Sigmoid colon (tissue), 7 donors: Measurements from ENCODE around the gene BMPER. TPM values are rescaled to one million over a fixed set of nuclear protein-coding genes. Genes with fewer than 3 reads are reported as not detected.

Experiments used
- DNase-seq: peaks from one replicate; pipeline ENCODE4 v3.0.0-alpha.2; 2019
- H3K27ac ChIP-seq, 4 donors: fragments of 200-600 bp; sonication (generic); one replicate each; pipeline ENCODE4 v1.5.1; 2016 to 2019; ENCODE audit warnings: mild to moderate bottlenecking in 1 of 4
- H3K27me3 ChIP-seq, 3 donors: fragments of 200-600 bp; sonication (generic); one replicate each; pipeline ENCODE4 v1.5.1; 2019; ENCODE audit warnings: mild to moderate bottlenecking in 1 of 3
- H3K36me3 ChIP-seq, 4 donors: fragments of 200-600 bp; sonication (generic); one replicate each; pipeline ENCODE4 v1.5.1; 2016 to 2019
- H3K4me1 ChIP-seq, 4 donors: fragments of 200-600 bp; sonication (generic); one replicate each; pipeline ENCODE4 v1.5.1; 2017 to 2019
- H3K4me3 ChIP-seq, 4 donors: fragments of 200-600 bp; sonication (generic); one replicate each; pipeline ENCODE4 v1.5.1; 2017 to 2019; ENCODE audit warnings: mild to moderate bottlenecking in 2 of 4, moderate library complexity in 1 of 4
- H3K9me3 ChIP-seq, 4 donors: fragments of 200-600 bp in 3 of 4; sonication (generic) in 3 of 4; one replicate each; pipeline versions ENCODE4 v1.5.1 to v1.6.1; 2013 to 2019
- EP300 ChIP-seq, 4 donors: sonication (generic); formaldehyde crosslinking; IDR thresholded peaks; one replicate each; pipeline ENCODE4 v1.6.1; 2017; ENCODE audit warnings: antibody characterized with exemption in 4 of 4
- POLR2A ChIP-seq, 2 donors: fragments of 450-650 bp; IDR thresholded peaks; one replicate each; pipeline ENCODE4 v1.6.1; 2016; ENCODE audit warnings: antibody characterized with exemption in 2 of 2, mild to moderate bottlenecking in 2 of 2, moderate library complexity in 2 of 2
- POLR2AphosphoS5 ChIP-seq, 4 donors: sonication (generic); formaldehyde crosslinking; IDR thresholded peaks; one replicate each; pipeline ENCODE4 v1.6.1; 2017; ENCODE audit warnings: antibody characterized with exemption in 4 of 4
- WGBS, 2 donors: extraction: QIAGEN DNeasy Blood & Tissue Kit; methylation state at CpG; one replicate each; pipeline ENCODE4 v1.1.7; 2013; 5-methylcytosine and 5-hydroxymethylcytosine counted together
- intact Hi-C: fragments of 100-400 bp; cut with DNase I; formaldehyde crosslinking; loops from one replicate; pipeline ENCODE4 v1.15.1; 2023
- polyA plus RNA-seq, 3 donors: library from polyadenylated mRNA; stranded (reverse); fragments of 200-250 nt; gene quantifications; one replicate each; pipeline ENCODE4 v1.2.3, GENCODE V29; 2013
- total RNA-seq, 4 donors: library from RNA; depleted of rRNA; stranded (reverse); fragments of >200 nt; gene quantifications; one replicate each; pipeline ENCODE4 v1.1.0, GENCODE V29; 2016
- TF ChIP-seq, protein P1 (sequence below), 4 experiments: fragments of 450-650 bp in 3 of 4; fragments of 200-600 bp in 1 of 4; IDR thresholded peaks; one replicate each; pipeline ENCODE4 v1.5.1; 2016 to 2019; ENCODE audit warnings: antibody characterized with exemption in 4 of 4, mild to moderate bottlenecking in 3 of 4, moderate library complexity in 2 of 4
- donor health status: healthy with polysubstance abuse.
- donor health status: Bipolar disorder and iron deficiency.
- donor health status: healthy.

BMPER gene
- total and polyA plus RNA-seq, 7 donors: 0.51 to 3.1 (median 1.6) TPM; not detected in 1

DNA sequence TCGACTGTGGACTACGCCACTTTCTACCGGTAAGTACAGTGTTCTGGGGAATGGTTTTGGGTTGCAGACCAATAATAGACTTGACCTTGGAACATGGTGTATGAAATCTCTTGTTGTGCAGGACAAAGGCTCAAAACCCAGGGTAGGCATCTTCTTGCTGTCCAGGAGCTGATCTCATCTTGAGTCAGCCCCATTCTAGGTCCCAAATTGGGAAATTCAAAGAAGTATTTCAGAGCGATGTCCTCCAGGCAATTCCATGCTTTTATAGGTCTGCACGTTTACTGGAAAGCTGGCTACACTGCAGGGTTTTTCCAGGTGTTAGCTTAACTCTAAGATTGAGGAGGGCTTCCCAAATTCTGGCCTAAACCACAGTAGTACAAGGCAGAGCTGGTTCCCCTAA, 180.7 kb downstream of the BMPER start:
- H3K4me3 ChIP-seq: no peak overlapping the region
- no peak for DNase-seq
- WGBS, 2 donors: 86 to 90% methylated on average over 5 of the region's 5 CpGs
- TF ChIP-seq POLR2A (IDR thresholded peaks at IDR 0.05): no peak
- TF ChIP-seq, protein P1, sequence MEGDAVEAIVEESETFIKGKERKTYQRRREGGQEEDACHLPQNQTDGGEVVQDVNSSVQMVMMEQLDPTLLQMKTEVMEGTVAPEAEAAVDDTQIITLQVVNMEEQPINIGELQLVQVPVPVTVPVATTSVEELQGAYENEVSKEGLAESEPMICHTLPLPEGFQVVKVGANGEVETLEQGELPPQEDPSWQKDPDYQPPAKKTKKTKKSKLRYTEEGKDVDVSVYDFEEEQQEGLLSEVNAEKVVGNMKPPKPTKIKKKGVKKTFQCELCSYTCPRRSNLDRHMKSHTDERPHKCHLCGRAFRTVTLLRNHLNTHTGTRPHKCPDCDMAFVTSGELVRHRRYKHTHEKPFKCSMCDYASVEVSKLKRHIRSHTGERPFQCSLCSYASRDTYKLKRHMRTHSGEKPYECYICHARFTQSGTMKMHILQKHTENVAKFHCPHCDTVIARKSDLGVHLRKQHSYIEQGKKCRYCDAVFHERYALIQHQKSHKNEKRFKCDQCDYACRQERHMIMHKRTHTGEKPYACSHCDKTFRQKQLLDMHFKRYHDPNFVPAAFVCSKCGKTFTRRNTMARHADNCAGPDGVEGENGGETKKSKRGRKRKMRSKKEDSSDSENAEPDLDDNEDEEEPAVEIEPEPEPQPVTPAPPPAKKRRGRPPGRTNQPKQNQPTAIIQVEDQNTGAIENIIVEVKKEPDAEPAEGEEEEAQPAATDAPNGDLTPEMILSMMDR (IDR thresholded peaks at IDR 0.05): no peak
- no peak for TF ChIP-seq POLR2AphosphoS5 (IDR thresholded peaks at IDR 0.05)
- TF ChIP-seq EP300 (IDR thresholded peaks at IDR 0.05): no peak
- H3K9me3 ChIP-seq: no peaks in the 10 kb centered on the region
- intact Hi-C loops: no loop called here
- H3K27ac ChIP-seq: no peak overlapping the region
- no peaks in the 10 kb centered on the region for H3K36me3 ChIP-seq
- H3K4me1 ChIP-seq: no peaks in the 10 kb centered on the region
- H3K27me3 ChIP-seq: no peaks in the 10 kb centered on the region

DNA sequence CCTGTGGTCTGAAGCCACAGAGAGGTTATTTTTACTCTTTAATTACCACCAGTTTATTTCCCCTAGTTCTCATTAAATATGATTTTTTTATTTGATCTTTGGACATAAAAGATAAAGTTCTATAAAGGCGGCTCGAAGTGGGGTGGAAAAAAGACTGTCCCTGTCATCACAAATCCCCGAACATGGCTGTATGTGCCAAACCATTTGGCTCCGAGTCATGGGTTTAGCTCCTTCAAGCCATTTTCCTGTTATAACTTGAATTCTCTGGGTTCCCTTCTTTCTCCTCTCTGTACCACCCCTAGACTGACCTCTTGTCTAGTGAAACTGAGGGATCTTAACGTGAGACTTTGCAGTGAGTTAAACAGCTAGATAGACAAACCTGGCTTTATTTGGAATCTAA, 181.6 kb downstream of the BMPER start:
- no peaks in the 10 kb centered on the region for H3K9me3 ChIP-seq
- no peaks in the 10 kb centered on the region for H3K4me1 ChIP-seq
- H3K4me3 ChIP-seq: no peak overlapping the region
- H3K36me3 ChIP-seq: no peaks in the 10 kb centered on the region
- TF ChIP-seq POLR2A (IDR thresholded peaks at IDR 0.05) (no peak), POLR2AphosphoS5 (IDR thresholded peaks at IDR 0.05) (no peak), EP300 (IDR thresholded peaks at IDR 0.05) (no peak)
- TF ChIP-seq, protein P1 (IDR thresholded peaks at IDR 0.05): no peak
- H3K27ac ChIP-seq: no peak overlapping the region
- no peaks in the 10 kb centered on the region for H3K27me3 ChIP-seq
- 81 to 87% methylated on average over 5 of the region's 5 CpGs for WGBS, 2 donors
- no peak for DNase-seq
- intact Hi-C loops: no loop called here

DNA sequence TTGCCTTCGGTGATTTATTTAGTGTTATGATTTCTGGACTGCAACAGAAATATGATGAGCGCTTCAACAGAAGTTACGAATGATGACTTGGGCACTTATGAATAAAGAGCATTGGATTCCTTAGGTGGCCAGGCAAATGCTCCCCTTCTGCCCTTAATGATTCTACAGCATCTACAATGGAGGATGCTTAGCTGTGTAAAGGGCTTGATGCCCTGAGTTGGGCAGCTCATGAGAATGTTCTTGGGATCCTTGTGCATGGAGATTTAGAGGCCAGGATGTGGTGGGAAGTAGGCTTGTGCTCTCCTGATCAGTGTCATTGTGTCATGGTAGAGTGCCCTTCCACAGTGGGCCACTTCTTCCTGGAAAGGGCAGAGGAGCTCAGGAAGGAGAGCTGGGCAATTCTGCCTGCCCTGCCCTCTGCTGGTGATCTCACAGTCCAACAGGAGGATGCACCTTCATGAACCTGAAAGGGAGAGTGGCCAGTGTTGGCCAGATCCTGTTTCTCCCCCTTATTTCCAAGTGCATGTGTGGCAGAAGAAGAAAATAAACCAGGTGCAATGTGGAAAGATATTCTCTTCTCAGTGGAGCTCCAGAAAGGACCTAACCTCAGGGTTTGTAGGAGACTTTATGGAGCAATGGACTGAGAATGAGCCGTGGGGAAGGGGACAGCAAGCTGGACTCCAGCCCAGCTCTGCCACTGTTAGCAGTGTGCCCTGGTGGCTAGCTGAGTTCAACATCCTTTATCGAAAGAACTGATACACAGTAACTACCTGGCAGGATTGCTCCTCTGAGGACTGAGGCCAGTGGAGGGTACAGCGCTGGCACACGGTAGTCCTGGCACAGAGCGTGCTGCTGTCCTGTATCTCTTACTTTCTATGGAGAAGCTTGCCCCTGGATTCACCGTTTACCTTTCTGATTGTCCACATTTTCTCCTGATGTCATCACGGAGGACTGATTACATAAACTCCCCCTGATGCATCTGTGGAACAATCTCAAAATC, 182.9 kb downstream of the BMPER start:
- Histone ChIP-seq H3K27me3 (no peaks in the 10 kb centered on the region), H3K4me1 (no peaks in the 10 kb centered on the region), H3K36me3 (no peaks in the 10 kb centered on the region), H3K27ac (no peak overlapping the region), H3K4me3 (no peak overlapping the region), H3K9me3 (no peaks in the 10 kb centered on the region)
- DNase-seq: no peak
- TF ChIP-seq POLR2AphosphoS5 (IDR thresholded peaks at IDR 0.05) (no peak), POLR2A (IDR thresholded peaks at IDR 0.05) (no peak), EP300 (IDR thresholded peaks at IDR 0.05) (no peak)
- TF ChIP-seq, protein P1 (IDR thresholded peaks at IDR 0.05): peak in 2 of 4 experiments; percentile 17 to 21
- intact Hi-C loops: no loop called here
- 89 to 90% methylated on average over 10 of the region's 10 CpGs for WGBS, 2 donors

DNA sequence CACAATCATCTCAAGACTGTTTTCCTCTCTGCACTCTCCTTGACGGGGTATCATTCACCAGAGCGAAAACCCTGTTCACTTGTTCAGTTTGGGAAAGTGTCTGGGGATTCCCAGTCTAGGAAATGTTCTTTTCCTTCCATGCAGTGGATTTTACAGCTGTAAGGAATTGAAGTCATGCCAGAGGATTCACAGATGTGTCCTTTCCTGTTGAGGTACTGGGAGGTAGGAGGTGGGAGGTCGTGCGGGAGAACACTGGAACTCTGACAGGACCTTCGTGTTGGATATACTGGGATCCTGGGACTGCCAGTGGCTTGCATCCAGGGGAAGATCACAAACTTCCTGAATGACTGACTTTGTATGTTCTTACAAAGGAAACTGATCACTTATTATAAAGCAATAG, 185.5 kb downstream of the BMPER start:
- no peaks in the 10 kb centered on the region for H3K9me3 ChIP-seq
- H3K27ac ChIP-seq: no peak overlapping the region
- no peaks in the 10 kb centered on the region for H3K27me3 ChIP-seq
- TF ChIP-seq, protein P1 (IDR thresholded peaks at IDR 0.05): no peak
- TF ChIP-seq POLR2AphosphoS5 (IDR thresholded peaks at IDR 0.05) (no peak), POLR2A (IDR thresholded peaks at IDR 0.05) (no peak), EP300 (IDR thresholded peaks at IDR 0.05) (no peak)
- no peak overlapping the region for H3K4me3 ChIP-seq
- 64 to 70% methylated on average over 5 of the region's 5 CpGs for WGBS, 2 donors
- peaks cover 0 to 2% (median 0%) of the 10 kb centered on the region in 4 donors for H3K4me1 ChIP-seq
- H3K36me3 ChIP-seq: no peaks in the 10 kb centered on the region
- intact Hi-C loops: no loop called here
- DNase-seq: no peak
